B cell (primary cell): ENCODE measurements around the gene PORCN.

ENCODE experiments used
- EZH2 ChIP-seq: IDR thresholded peaks from 2 replicates; pipeline ENCODE4 v1.6.1; 2012; ENCODE audit warnings: borderline replicate concordance, low read depth, mild to moderate bottlenecking, moderate library complexity, low read length; ENCODE audit not compliant: insufficient read depth, poor library complexity, severe bottlenecking
- TF ChIP-seq, protein P1 (sequence below): fragments of 200-600 bp; IDR thresholded peaks from one replicate; pipeline ENCODE4 v1.8.0; 2022; ENCODE audit warnings: antibody characterized with exemption, mild to moderate bottlenecking

GRCh38 chrX:48540480-48540879 lies 31.7 kb downstream of the PORCN start:
- TF ChIP-seq, protein P1, sequence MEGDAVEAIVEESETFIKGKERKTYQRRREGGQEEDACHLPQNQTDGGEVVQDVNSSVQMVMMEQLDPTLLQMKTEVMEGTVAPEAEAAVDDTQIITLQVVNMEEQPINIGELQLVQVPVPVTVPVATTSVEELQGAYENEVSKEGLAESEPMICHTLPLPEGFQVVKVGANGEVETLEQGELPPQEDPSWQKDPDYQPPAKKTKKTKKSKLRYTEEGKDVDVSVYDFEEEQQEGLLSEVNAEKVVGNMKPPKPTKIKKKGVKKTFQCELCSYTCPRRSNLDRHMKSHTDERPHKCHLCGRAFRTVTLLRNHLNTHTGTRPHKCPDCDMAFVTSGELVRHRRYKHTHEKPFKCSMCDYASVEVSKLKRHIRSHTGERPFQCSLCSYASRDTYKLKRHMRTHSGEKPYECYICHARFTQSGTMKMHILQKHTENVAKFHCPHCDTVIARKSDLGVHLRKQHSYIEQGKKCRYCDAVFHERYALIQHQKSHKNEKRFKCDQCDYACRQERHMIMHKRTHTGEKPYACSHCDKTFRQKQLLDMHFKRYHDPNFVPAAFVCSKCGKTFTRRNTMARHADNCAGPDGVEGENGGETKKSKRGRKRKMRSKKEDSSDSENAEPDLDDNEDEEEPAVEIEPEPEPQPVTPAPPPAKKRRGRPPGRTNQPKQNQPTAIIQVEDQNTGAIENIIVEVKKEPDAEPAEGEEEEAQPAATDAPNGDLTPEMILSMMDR, result no peak
- TF ChIP-seq EZH2, result no peak
